Astrocyte (in vitro differentiated cells and primary cell): Measurements from ENCODE around the gene SSBP2. TPM values are rescaled to one million over a fixed set of nuclear protein-coding genes. Genes with fewer than 3 reads are reported as not detected.
"Not testable (repeated sequence)": the region's sequence is repeated elsewhere in the genome, so short reads cannot be mapped to it uniquely, and the experiment has no call there.

ENCODE experiments used
- DNase-seq: peaks from one replicate; pipeline ENCODE4 v3.0.0-alpha.2; 2010; ENCODE audit warnings: low read depth
- FAIRE-seq: peaks from 2 replicates; lab custom pipeline; 2011; peaks lifted over from hg19 to GRCh38; lab: Jason Lieb, UNC
- H2AFZ ChIP-seq: 2 replicates; pipeline ENCODE4 v1.6.0; 2012; ENCODE audit warnings: low read depth, low read length, inconsistent platforms
- H3K27ac ChIP-seq: 2 replicates; pipeline ENCODE4 v1.5.1; 2011; ENCODE audit warnings: low read depth, low read length, inconsistent platforms
- H3K27me3 ChIP-seq: 2 replicates; pipeline ENCODE4 v1.6.0; 2011; ENCODE audit warnings: low read length, inconsistent platforms; ENCODE audit not compliant: insufficient read depth
- H3K36me3 ChIP-seq: 2 replicates; pipeline ENCODE4 v1.5.1; 2011; ENCODE audit warnings: low read length, inconsistent platforms; ENCODE audit not compliant: insufficient read depth
- H3K4me1 ChIP-seq: 2 replicates; pipeline ENCODE4 v1.5.1; 2011; ENCODE audit warnings: low read length, inconsistent platforms; ENCODE audit not compliant: insufficient read depth
- H3K4me2 ChIP-seq: 2 replicates; pipeline ENCODE4 v1.6.0; 2012; ENCODE audit warnings: low read length, inconsistent platforms
- H3K4me3 ChIP-seq: 2 replicates; pipeline ENCODE4 v1.5.1; 2011; ENCODE audit warnings: low read depth, mild to moderate bottlenecking, low read length, inconsistent platforms; ENCODE audit not compliant: insufficient read depth
- H3K79me2 ChIP-seq: 2 replicates; pipeline ENCODE4 v1.6.0; 2012; ENCODE audit warnings: mild to moderate bottlenecking, low read length, inconsistent platforms; ENCODE audit not compliant: insufficient read depth
- H3K9ac ChIP-seq: 2 replicates; pipeline ENCODE4 v1.6.0; 2012; ENCODE audit warnings: mild to moderate bottlenecking, low read length, inconsistent platforms
- H3K9me3 ChIP-seq: 2 replicates; pipeline ENCODE4 v1.5.1; 2012; ENCODE audit warnings: low read depth, mild to moderate bottlenecking, low read length, inconsistent platforms; ENCODE audit not compliant: insufficient read depth
- H4K20me1 ChIP-seq: 2 replicates; pipeline ENCODE4 v1.6.0; 2012; ENCODE audit warnings: low read length, inconsistent platforms; ENCODE audit not compliant: insufficient read depth
- H3K27ac Mint-ChIP-seq: one replicate; pipeline ENCODE4 v1.8.0; 2021; ENCODE audit warnings: mild to moderate bottlenecking, mixed read lengths; ENCODE audit not compliant: unreplicated experiment
- H3K27me3 Mint-ChIP-seq: one replicate; pipeline ENCODE4 v1.8.0; 2021; ENCODE audit warnings: low read depth, mixed read lengths; ENCODE audit not compliant: unreplicated experiment
- H3K36me3 Mint-ChIP-seq: one replicate; pipeline ENCODE4 v1.8.0; 2021; ENCODE audit warnings: low read depth, mixed read lengths; ENCODE audit not compliant: unreplicated experiment
- H3K4me1 Mint-ChIP-seq: one replicate; pipeline ENCODE4 v1.8.0; 2021; ENCODE audit warnings: low read depth, mixed read lengths; ENCODE audit not compliant: unreplicated experiment
- H3K4me3 Mint-ChIP-seq: one replicate; pipeline ENCODE4 v1.8.0; 2021; ENCODE audit warnings: mild to moderate bottlenecking, moderate library complexity, mixed read lengths; ENCODE audit not compliant: unreplicated experiment
- H3K9me3 Mint-ChIP-seq: one replicate; pipeline ENCODE4 v1.8.0; 2021; ENCODE audit warnings: mild to moderate bottlenecking, mixed read lengths; ENCODE audit not compliant: unreplicated experiment
- EZH2 ChIP-seq: IDR thresholded peaks from 2 replicates; pipeline ENCODE4 v1.6.1; 2012; ENCODE audit warnings: mild to moderate bottlenecking, low read length, inconsistent platforms; ENCODE audit not compliant: insufficient read depth
- total RNA-seq: library from RNA; stranded (reverse); gene quantifications from 2 replicates; pipeline ENCODE4 v1.2.1, GENCODE V29; 2021
- TF ChIP-seq, protein P1 (sequence below): IDR thresholded peaks from 2 replicates; pipeline ENCODE4 v1.5.1; 2011; ENCODE audit warnings: low read depth, mild to moderate bottlenecking, inconsistent platforms, low read length, moderate library complexity; ENCODE audit not compliant: insufficient read depth

Gene SSBP2
- total RNA-seq, 1 donor from 2014 or later = 59.8 TPM

- H3K4me3 ChIP-seq = no peak overlapping the region
- peaks cover 5% of the 10 kb centered on the region for H3K36me3 Mint-ChIP-seq
- H4K20me1 ChIP-seq = no peaks in the 10 kb centered on the region
- no peak overlapping the region for H3K4me2 ChIP-seq
- no peaks in the 10 kb centered on the region for H3K4me1 ChIP-seq
- no peaks in the 10 kb centered on the region for H3K27me3 Mint-ChIP-seq
- H3K27me3 ChIP-seq = no peaks in the 10 kb centered on the region
- no peak overlapping the region for H3K4me3 Mint-ChIP-seq
- no peak overlapping the region for H3K27ac Mint-ChIP-seq
- H3K9me3 Mint-ChIP-seq = no peaks in the 10 kb centered on the region
- peaks cover 15% of the 10 kb centered on the region for H3K4me1 Mint-ChIP-seq
- peaks cover 7% of the 10 kb centered on the region for H3K9me3 ChIP-seq
- TF ChIP-seq, protein P1, sequence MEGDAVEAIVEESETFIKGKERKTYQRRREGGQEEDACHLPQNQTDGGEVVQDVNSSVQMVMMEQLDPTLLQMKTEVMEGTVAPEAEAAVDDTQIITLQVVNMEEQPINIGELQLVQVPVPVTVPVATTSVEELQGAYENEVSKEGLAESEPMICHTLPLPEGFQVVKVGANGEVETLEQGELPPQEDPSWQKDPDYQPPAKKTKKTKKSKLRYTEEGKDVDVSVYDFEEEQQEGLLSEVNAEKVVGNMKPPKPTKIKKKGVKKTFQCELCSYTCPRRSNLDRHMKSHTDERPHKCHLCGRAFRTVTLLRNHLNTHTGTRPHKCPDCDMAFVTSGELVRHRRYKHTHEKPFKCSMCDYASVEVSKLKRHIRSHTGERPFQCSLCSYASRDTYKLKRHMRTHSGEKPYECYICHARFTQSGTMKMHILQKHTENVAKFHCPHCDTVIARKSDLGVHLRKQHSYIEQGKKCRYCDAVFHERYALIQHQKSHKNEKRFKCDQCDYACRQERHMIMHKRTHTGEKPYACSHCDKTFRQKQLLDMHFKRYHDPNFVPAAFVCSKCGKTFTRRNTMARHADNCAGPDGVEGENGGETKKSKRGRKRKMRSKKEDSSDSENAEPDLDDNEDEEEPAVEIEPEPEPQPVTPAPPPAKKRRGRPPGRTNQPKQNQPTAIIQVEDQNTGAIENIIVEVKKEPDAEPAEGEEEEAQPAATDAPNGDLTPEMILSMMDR = no peak
- no peak for TF ChIP-seq EZH2
- FAIRE-seq (no peak), DNase-seq (no peak)
- H3K27ac ChIP-seq = no peak overlapping the region
- no peak overlapping the region for H3K9ac ChIP-seq
- H3K36me3 ChIP-seq = no peaks in the 10 kb centered on the region
- no peaks in the 10 kb centered on the region for H3K79me2 ChIP-seq
- no peak overlapping the region for H2AFZ ChIP-seq
Observed at GRCh38 chr5:81605299-81605698, 145.6 kb downstream of the SSBP2 start.

- H3K9me3 Mint-ChIP-seq = no peaks in the 10 kb centered on the region
- FAIRE-seq = no peak
- H3K4me1 ChIP-seq = no peaks in the 10 kb centered on the region
- H3K4me2 ChIP-seq = no peak overlapping the region
- peaks cover 15% of the 10 kb centered on the region for H3K4me1 Mint-ChIP-seq
- peak; percentile 16 for DNase-seq
- no peaks in the 10 kb centered on the region for H3K36me3 ChIP-seq
- peaks cover under 1% of the 10 kb centered on the region for H3K36me3 Mint-ChIP-seq
- no peaks in the 10 kb centered on the region for H3K27me3 ChIP-seq
- no peaks in the 10 kb centered on the region for H3K9me3 ChIP-seq
- no peaks in the 10 kb centered on the region for H4K20me1 ChIP-seq
- H3K9ac ChIP-seq = no peak overlapping the region
- H3K27me3 Mint-ChIP-seq = no peaks in the 10 kb centered on the region
- H3K79me2 ChIP-seq = no peaks in the 10 kb centered on the region
- no peak overlapping the region for H3K27ac Mint-ChIP-seq
- no peak overlapping the region for H2AFZ ChIP-seq
- no peak for TF ChIP-seq EZH2
- TF ChIP-seq, protein P1 = no peak
- no peak overlapping the region for H3K27ac ChIP-seq
- H3K4me3 Mint-ChIP-seq = no peak overlapping the region
- H3K4me3 ChIP-seq = no peak overlapping the region
Observed at GRCh38 chr5:81604193-81604592, 146.7 kb downstream of the SSBP2 start.

DNA sequence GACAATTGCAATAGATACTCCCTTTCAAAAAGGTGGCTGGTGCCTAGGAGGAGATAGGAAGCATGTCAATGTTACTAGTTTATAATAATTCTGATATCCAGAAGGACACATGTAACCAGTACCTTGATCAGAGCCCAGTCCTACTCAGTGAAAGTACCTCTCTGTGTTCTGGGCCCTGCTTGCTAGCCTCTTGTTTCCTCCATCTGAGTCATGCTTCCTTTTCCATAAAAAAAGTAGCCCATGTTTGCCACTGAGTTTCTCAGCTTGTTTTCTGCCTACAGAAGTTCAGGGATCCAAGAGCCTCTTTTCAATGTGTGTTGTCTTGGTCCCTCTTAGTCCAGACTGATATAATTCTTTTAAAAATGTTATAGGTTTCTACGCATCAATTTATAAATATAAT lies 149.0 kb downstream of the SSBP2 start:
- Histone ChIP-seq H3K9me3 (no peaks in the 10 kb centered on the region), H3K9ac (no peak overlapping the region), H2AFZ (no peak overlapping the region), H3K4me2 (no peak overlapping the region), H4K20me1 (no peaks in the 10 kb centered on the region), H3K4me1 (no peaks in the 10 kb centered on the region), H3K4me3 (no peak overlapping the region), H3K79me2 (no peaks in the 10 kb centered on the region), H3K36me3 (no peaks in the 10 kb centered on the region), H3K27ac (no peak overlapping the region), H3K27me3 (no peaks in the 10 kb centered on the region)
- Mint-ChIP-seq H3K36me3 (peaks cover 12% of the 10 kb centered on the region), H3K27me3 (no peaks in the 10 kb centered on the region), H3K9me3 (peaks cover 2% of the 10 kb centered on the region), H3K27ac (no peak overlapping the region), H3K4me3 (no peak overlapping the region), H3K4me1 (peaks cover 15% of the 10 kb centered on the region)
- FAIRE-seq = no peak
- TF ChIP-seq EZH2 = no peak
- TF ChIP-seq, protein P1 = no peak
- no peak for DNase-seq

DNA sequence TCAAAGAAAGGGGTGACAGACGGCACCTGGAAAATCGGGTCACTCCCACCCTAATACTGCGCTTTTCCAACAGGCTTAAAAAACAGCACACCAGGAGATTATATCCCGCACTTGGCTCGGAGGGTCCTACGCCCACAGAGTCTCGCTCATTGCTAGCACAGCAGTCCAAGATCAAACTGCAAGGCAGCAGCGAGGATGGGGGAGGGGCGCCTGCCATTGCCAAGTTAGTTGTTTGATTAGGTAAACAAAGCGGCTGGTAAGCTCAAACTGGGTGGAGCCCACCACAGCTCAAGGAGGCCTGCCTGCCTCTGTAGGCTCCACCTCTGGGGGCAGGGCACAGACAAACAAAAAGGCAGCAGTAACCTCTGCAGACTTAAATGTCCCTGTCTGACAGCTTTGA lies 158.8 kb downstream of the SSBP2 start:
- H3K27me3 ChIP-seq, FAIRE-seq, H3K4me3 Mint-ChIP-seq, H3K9me3 Mint-ChIP-seq, H3K36me3 ChIP-seq, H3K27ac ChIP-seq, H2AFZ ChIP-seq, H3K4me3 ChIP-seq, H3K9me3 ChIP-seq, DNase-seq, H4K20me1 ChIP-seq, H3K27me3 Mint-ChIP-seq, H3K4me1 ChIP-seq, H3K27ac Mint-ChIP-seq, H3K79me2 ChIP-seq, H3K9ac ChIP-seq, H3K4me2 ChIP-seq: not testable (repeated sequence)
- H3K4me1 Mint-ChIP-seq = peaks cover 11% of the 10 kb centered on the region
- peaks cover 16% of the 10 kb centered on the region for H3K36me3 Mint-ChIP-seq
